Activated CD8-positive, alpha-beta memory T cell treated with anti-CD3 and anti-CD28 coated beads for 24 hours (primary cell): ENCODE data around the gene TNIK.
"Not testable (repeated sequence)": the region's sequence is repeated elsewhere in the genome, so short reads cannot be mapped to it uniquely, and the experiment has no call there.

Experiments used
- DNase-seq: peaks from one replicate; pipeline ENCODE4 v3.0.0-alpha.2; 2020

TNIK gene

GRCh38 chr3:171445620-171446204 lies 14.5 kb downstream of the TNIK start:
- DNase-seq, result no peak

- no peak for DNase-seq
These were observed 16.1 kb downstream of the TNIK start for GRCh38 chr3:171444001-171444690.

- DNase-seq, result no peak
These were observed 16.8 kb downstream of the TNIK start for GRCh38 chr3:171443211-171443957.

GRCh38 chr3:171442184-171442583 lies 18.0 kb downstream of the TNIK start:
- no peak for DNase-seq

- DNase-seq, result no peak
These were observed 18.8 kb downstream of the TNIK start for GRCh38 chr3:171441381-171441780.

- no peak for DNase-seq
These were observed 20.2 kb downstream of the TNIK start for GRCh38 chr3:171439996-171440395.

- no peak for DNase-seq
These were observed 23.0 kb downstream of the TNIK start for GRCh38 chr3:171437115-171437756.

- DNase-seq, result no peak
These were observed 23.8 kb downstream of the TNIK start for GRCh38 chr3:171436380-171436779.

GRCh38 chr3:171435757-171436156 lies 24.4 kb downstream of the TNIK start:
- DNase-seq, result no peak

GRCh38 chr3:171435143-171435542 lies 25.1 kb downstream of the TNIK start:
- DNase-seq, result no peak

- no peak for DNase-seq
These were observed 27.7 kb downstream of the TNIK start for GRCh38 chr3:171432548-171432947.

- no peak for DNase-seq
These were observed 28.7 kb downstream of the TNIK start for GRCh38 chr3:171431550-171431949.

GRCh38 chr3:171430530-171430929 lies 29.7 kb downstream of the TNIK start:
- DNase-seq, result no peak

GRCh38 chr3:171429635-171430034 lies 30.6 kb downstream of the TNIK start:
- DNase-seq, result no peak

- no peak for DNase-seq
These were observed 31.3 kb downstream of the TNIK start for GRCh38 chr3:171428892-171429291.

GRCh38 chr3:171428321-171428787 lies 31.9 kb downstream of the TNIK start:
- no peak for DNase-seq

GRCh38 chr3:171427771-171428320 lies 32.4 kb downstream of the TNIK start:
- DNase-seq, result no peak

GRCh38 chr3:171424063-171424462 lies 36.1 kb downstream of the TNIK start:
- not testable (repeated sequence) for DNase-seq

GRCh38 chr3:171422855-171423254 lies 37.4 kb downstream of the TNIK start:
- not testable (repeated sequence) for DNase-seq

- DNase-seq, result no peak
These were observed 39.5 kb downstream of the TNIK start for GRCh38 chr3:171420667-171421066.

- no peak for DNase-seq
These were observed 40.7 kb downstream of the TNIK start for GRCh38 chr3:171419457-171419856.

GRCh38 chr3:171417813-171418212 lies 42.4 kb downstream of the TNIK start:
- no peak for DNase-seq

GRCh38 chr3:171417137-171417536 lies 43.1 kb downstream of the TNIK start:
- DNase-seq, result no peak
